Gastroesophageal sphincter (tissue), 3 donors: ENCODE data around the gene RIPOR2.

Experiments
- POLR2A ChIP-seq, 2 donors: fragments of 450-650 bp; IDR thresholded peaks; one replicate each; pipeline ENCODE4 v1.6.1; 2017; ENCODE audit warnings: antibody characterized with exemption in 2 of 2, mild to moderate bottlenecking in 2 of 2, moderate library complexity in 1 of 2
- POLR2AphosphoS5 ChIP-seq: sonication (generic); formaldehyde crosslinking; IDR thresholded peaks from one replicate; pipeline ENCODE4 v1.6.1; 2017; ENCODE audit warnings: antibody characterized with exemption
- TF ChIP-seq, protein P1 (sequence below), 4 experiments: fragments of 200-600 bp in 2 of 4; fragments of 450-650 bp in 2 of 4; sonication (generic) in 1 of 4; IDR thresholded peaks; one replicate each; pipeline ENCODE4 v1.5.1; 2017 to 2019; ENCODE audit warnings: antibody characterized with exemption in 4 of 4, mild to moderate bottlenecking in 2 of 4, moderate library complexity in 2 of 4

DNA sequence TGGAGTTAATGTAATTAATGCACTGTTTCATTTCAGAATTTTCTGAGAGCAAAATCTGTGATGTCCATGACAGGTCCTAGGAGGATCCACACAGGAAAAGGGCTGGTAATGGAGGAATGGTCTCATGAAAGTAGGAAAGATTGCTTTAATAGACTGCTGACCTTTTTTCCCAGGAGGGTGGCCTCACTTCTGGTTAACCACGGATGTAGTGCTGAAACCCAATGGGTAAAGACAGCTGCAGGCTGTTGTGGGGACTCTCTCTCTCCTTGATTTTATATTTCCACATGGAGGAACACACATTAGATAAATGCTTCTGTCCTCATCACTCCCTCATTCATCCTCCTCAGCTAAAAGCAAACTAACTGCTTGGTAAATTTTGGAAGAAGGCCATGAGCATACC is 23.6 kb upstream of the RIPOR2 start:
- TF ChIP-seq, protein P1, sequence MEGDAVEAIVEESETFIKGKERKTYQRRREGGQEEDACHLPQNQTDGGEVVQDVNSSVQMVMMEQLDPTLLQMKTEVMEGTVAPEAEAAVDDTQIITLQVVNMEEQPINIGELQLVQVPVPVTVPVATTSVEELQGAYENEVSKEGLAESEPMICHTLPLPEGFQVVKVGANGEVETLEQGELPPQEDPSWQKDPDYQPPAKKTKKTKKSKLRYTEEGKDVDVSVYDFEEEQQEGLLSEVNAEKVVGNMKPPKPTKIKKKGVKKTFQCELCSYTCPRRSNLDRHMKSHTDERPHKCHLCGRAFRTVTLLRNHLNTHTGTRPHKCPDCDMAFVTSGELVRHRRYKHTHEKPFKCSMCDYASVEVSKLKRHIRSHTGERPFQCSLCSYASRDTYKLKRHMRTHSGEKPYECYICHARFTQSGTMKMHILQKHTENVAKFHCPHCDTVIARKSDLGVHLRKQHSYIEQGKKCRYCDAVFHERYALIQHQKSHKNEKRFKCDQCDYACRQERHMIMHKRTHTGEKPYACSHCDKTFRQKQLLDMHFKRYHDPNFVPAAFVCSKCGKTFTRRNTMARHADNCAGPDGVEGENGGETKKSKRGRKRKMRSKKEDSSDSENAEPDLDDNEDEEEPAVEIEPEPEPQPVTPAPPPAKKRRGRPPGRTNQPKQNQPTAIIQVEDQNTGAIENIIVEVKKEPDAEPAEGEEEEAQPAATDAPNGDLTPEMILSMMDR (IDR thresholded peaks at IDR 0.05), result no peak
- no peak for TF ChIP-seq POLR2AphosphoS5
- no peak for TF ChIP-seq POLR2A (IDR thresholded peaks at IDR 0.05)
